BLaER1 treated with 17β-estradiol and CSF1 and Interleukin-3, amounts not matched to agents 10 nM and 100 nM (cell line): Measurements from ENCODE around the gene PKP3.

Source experiments
- H3K27ac ChIP-seq, 11 experiments: shearing (Covaris generic); formaldehyde crosslinking; 2 replicates each; pipeline ENCODE4 v1.8.1; 2022
- H3K27me3 ChIP-seq, 11 experiments: shearing (Covaris generic); formaldehyde crosslinking; 2 replicates each; pipeline ENCODE4 v1.8.1; 2022
- H3K36me3 ChIP-seq, 11 experiments: shearing (Covaris generic); formaldehyde crosslinking; 2 replicates each; pipeline ENCODE4 v1.8.1; 2022
- H3K4me1 ChIP-seq, 10 experiments: shearing (Covaris generic); formaldehyde crosslinking; 2 replicates each; pipeline ENCODE4 v1.8.1; 2022
- H3K4me2 ChIP-seq, 11 experiments: shearing (Covaris generic); formaldehyde crosslinking; 2 replicates each; pipeline ENCODE4 v1.8.1; 2022
- H3K4me3 ChIP-seq, 10 experiments: shearing (Covaris generic); formaldehyde crosslinking; 2 replicates each; pipeline ENCODE4 v1.8.1; 2022
- H3K9ac ChIP-seq, 11 experiments: shearing (Covaris generic); formaldehyde crosslinking; 2 replicates each; pipeline ENCODE4 v1.8.1; 2022
- H3K9me3 ChIP-seq, 11 experiments: shearing (Covaris generic); formaldehyde crosslinking; replicated peaks in 1 of 11; 2 replicates each; pipeline ENCODE4 v1.8.1; 2022
- H4K20me1 ChIP-seq, 11 experiments: shearing (Covaris generic); formaldehyde crosslinking; 2 replicates each; pipeline ENCODE4 v1.8.1; 2022
- Cebpa-rat ChIP-seq, 11 experiments: shearing (Covaris generic); IDR thresholded peaks; 2 replicates each; pipeline ENCODE4 v1.8.1; 2022

Gene PKP3

DNA sequence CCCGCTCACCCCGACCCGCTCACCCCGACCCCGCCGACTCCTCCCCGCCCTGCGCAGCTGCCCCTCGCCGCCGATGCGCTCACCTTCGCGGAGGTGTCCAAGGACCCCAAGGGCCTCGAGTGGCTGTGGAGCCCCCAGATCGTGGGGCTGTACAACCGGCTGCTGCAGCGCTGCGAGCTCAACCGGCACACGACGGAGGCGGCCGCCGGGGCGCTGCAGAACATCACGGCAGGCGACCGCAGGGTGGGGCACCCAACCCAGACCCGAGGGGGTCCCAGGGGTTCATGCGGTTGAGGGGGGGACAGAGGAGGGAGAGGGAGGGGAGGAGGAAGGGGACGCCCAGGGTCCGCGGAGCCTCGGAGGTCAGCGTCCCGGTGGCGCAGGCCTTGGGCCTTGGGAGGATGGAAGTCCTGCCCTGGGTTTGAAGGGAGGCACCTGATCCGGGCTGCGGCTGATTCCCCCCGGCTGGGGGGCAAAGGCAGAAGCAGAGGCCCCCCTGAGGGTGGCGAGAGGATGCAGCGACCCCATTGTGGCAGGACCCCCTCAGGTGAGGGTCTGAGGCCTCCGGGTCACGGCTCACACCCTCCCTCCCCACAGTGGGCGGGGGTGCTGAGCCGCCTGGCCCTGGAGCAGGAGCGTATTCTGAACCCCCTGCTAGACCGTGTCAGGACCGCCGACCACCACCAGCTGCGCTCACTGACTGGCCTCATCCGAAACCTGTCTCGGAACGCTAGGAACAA is 9.2 kb downstream of the PKP3 start:
- Histone ChIP-seq H3K27me3 (peaks cover 14 to 25% (median 17%) of the 10 kb centered on the region in 11 experiments), H3K4me2 (no peak overlapping the region), H3K9ac (no peak overlapping the region), H3K4me3 (no peak overlapping the region), H3K9me3 (peaks cover 0 to 11% (median 7%) of the 10 kb centered on the region in 11 experiments; a peak in 13 of 22 replicates), H3K27ac (no peak overlapping the region), H3K36me3 (no peaks in the 10 kb centered on the region), H3K4me1 (peaks cover 16 to 38% (median 23%) of the 10 kb centered on the region in 10 experiments), H4K20me1 (peaks cover 0 to 11% (median 0%) of the 10 kb centered on the region in 11 experiments; a peak in 4 of 22 replicates)
- TF ChIP-seq Cebpa-rat (IDR thresholded peaks at IDR 0.05), result no peak

DNA sequence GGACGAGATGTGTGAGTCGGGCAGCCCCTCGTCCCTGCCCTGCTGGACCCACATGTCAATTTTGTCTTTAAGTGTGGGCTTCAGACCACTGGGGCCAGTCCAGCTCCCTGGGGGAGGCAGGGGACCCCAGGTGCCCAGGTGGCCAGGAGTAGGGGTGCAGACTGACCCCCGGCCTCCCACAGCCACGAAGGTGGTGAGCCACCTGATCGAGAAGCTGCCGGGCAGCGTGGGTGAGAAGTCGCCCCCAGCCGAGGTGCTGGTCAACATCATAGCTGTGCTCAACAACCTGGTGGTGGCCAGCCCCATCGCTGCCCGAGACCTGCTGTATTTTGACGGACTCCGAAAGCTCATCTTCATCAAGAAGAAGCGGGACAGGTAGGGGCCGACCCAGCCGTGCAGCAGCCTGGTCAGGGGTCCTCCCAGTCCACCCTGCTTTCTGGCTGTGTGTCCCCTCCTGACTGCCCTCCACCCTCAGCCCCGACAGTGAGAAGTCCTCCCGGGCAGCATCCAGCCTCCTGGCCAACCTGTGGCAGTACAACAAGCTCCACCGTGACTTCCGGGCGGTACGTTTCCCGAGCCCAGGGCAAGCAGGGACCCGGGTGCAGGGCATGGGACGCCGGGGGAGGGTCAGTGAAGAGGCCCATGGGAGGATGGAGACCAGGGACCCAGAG is 9.9 kb downstream of the PKP3 start:
- Histone ChIP-seq H3K4me2 (no peak overlapping the region), H3K36me3 (no peaks in the 10 kb centered on the region), H3K27me3 (peaks cover 12 to 22% (median 14%) of the 10 kb centered on the region in 11 experiments), H3K4me1 (peaks cover 16 to 45% (median 29%) of the 10 kb centered on the region in 10 experiments), H3K27ac (no peak overlapping the region), H4K20me1 (peaks cover 0 to 12% (median 0%) of the 10 kb centered on the region in 11 experiments; a peak in 4 of 22 replicates), H3K9ac (no peak overlapping the region), H3K4me3 (no peak overlapping the region), H3K9me3 (peaks cover 0 to 11% (median 7%) of the 10 kb centered on the region in 11 experiments; a peak in 13 of 22 replicates)
- TF ChIP-seq Cebpa-rat (IDR thresholded peaks at IDR 0.05), result no peak

DNA sequence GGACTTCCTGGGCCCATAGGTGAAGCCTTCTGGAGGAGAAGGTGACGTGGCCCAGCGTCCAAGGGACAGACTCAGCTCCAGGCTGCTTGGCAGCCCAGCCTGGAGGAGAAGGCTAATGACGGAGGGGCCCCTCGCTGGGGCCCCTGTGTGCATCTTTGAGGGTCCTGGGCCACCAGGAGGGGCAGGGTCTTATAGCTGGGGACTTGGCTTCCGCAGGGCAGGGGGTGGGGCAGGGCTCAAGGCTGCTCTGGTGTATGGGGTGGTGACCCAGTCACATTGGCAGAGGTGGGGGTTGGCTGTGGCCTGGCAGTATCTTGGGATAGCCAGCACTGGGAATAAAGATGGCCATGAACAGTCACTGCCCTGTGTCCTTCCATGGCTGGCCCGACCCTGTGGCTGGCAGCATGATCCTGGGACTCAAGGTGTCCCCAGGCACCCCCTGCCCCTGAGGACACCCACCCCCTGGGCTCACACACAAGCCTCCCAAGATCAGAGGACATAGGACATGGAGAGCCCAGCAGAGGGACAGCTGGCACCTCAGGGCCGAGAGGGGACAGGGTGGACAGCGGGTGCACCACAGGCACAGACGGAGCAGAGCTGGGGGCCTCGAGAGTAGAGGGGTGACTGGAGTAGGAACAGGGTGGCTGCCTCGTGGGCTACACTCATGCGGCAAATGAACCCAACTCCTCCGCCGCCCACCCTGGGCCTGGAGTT is 10.7 kb downstream of the PKP3 start:
- peak overlapping the region in 2 of 11 experiments; percentile 96 to 98; a peak in 4 of 22 replicates for H3K4me2 ChIP-seq
- peaks cover 0 to 8% (median 7%) of the 10 kb centered on the region in 11 experiments; a peak in 13 of 22 replicates for H3K9me3 ChIP-seq
- H3K4me1 ChIP-seq, result peaks cover 16 to 50% (median 37%) of the 10 kb centered on the region in 10 experiments
- H3K4me3 ChIP-seq, result no peak overlapping the region
- H3K36me3 ChIP-seq, result no peaks in the 10 kb centered on the region
- no peak for TF ChIP-seq Cebpa-rat (IDR thresholded peaks at IDR 0.05)
- H3K27ac ChIP-seq, result peak overlapping the region in 1 of 11 experiments; percentile 17; a peak in 1 of 22 replicates
- H4K20me1 ChIP-seq, result peaks cover 0 to 21% (median 0%) of the 10 kb centered on the region in 11 experiments; a peak in 4 of 22 replicates
- H3K27me3 ChIP-seq, result peaks cover 8 to 16% (median 9%) of the 10 kb centered on the region in 11 experiments
- peak overlapping the region in 2 of 11 experiments; percentile 7 to 11; a peak in 2 of 22 replicates for H3K9ac ChIP-seq

DNA sequence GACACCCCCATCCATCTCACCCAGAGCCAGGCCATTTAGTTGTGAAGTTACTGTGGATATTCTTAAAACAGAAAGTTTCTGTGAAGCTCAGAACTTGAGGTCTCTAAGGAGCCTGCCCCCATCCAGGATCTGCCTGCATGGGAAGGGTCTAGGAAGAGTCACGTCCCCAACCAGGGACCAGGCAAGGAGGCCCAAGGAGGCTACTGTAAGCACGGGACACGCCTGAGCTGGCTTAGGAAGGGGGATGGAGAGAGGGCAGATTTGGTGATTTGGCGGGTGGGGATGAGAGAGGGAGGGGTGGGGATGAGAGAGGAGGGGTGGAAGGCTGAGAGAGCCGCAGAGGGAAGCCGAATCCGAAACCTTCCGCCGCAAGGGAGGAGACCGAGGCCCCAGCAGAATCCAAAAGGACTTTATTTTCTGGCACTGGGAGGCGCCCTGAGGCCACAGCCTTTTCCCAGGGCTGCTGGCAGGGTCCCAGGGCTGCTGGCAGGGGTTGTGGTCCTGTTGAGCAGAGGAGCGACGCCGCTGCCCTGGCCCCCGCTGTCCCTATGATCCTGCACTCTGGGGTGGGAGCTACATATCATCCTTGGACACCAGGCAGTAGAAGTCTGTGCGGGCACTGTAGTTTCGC is 11.4 kb downstream of the PKP3 start:
- peaks cover 16 to 51% (median 42%) of the 10 kb centered on the region in 10 experiments for H3K4me1 ChIP-seq
- peak overlapping the region; percentile 92 to 100 (median 98) for H3K4me2 ChIP-seq

DNA sequence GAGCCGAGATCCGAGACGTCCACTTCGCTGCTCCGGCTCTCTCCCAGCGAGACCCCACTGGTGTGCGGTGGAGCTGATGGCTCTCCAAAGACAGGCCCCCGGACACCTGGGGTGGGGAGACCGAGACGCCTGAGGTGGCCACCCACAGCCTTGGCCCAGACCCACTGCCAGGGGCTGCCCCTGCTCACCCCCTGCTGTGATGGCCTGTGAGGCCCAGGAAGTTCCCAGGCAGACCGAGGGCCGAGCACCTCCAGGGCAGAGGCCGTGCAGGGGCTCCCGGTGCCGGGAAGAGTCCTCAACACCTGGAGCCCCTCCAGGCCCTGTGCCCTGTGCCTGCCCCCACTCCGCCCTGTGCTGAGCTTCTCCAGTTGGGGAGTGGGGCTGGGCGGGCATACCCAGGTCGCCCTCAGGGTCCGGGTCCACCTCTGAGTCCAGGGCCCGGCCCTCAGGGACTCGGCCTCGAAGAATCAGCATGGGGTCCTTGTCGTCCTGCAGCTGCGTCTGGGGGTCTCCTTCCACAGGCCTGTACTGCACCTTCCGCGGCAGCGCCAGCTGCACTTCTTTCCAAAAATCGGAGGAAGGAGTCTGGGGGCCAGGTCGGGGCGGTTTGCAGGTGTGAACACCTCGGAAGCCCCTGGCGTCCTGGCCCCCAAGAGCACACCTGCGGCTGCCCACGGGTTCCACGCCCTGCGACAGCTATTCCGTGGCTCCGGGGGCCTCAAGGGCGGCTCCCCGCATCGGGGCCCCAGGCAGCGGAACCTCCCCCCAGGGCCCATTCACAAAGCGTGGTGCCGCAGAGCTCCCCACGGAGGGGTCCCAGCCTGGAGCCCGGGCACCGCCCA is 12.2 kb downstream of the PKP3 start:
- Histone ChIP-seq H3K27me3 (peaks cover 0 to 8% (median 0%) of the 10 kb centered on the region in 11 experiments; a peak in 2 of 22 replicates), H3K9me3 (no peaks in the 10 kb centered on the region), H3K9ac (peak overlapping the region; percentile 63 to 83 (median 79)), H3K4me2 (peak overlapping the region; percentile 92 to 100 (median 98)), H3K36me3 (no peaks in the 10 kb centered on the region), H4K20me1 (peaks cover 0 to 25% (median 0%) of the 10 kb centered on the region in 11 experiments; a peak in 4 of 22 replicates), H3K4me1 (peaks cover 16 to 51% (median 42%) of the 10 kb centered on the region in 10 experiments), H3K4me3 (peak overlapping the region; percentile 54 to 80 (median 64)), H3K27ac (peak overlapping the region; percentile 35 to 87 (median 80); a peak in 21 of 22 replicates)
- no peak for TF ChIP-seq Cebpa-rat (IDR thresholded peaks at IDR 0.05)

More for the DNA sequence above, 11.4 kb downstream of the PKP3 start:
- Histone ChIP-seq H3K27ac (peak overlapping the region in 8 of 11 experiments; percentile 77 to 87 (median 84); a peak in 10 of 22 replicates), H3K9ac (peak overlapping the region; percentile 63 to 83 (median 79); a peak in 17 of 22 replicates), H3K36me3 (no peaks in the 10 kb centered on the region), H3K9me3 (peaks cover 0 to under 1% (median 0%) of the 10 kb centered on the region in 11 experiments; a peak in 6 of 22 replicates), H3K27me3 (peaks cover under 1 to 9% (median 1%) of the 10 kb centered on the region in 11 experiments), H4K20me1 (peaks cover 0 to 25% (median 0%) of the 10 kb centered on the region in 11 experiments; a peak in 4 of 22 replicates), H3K4me3 (peak overlapping the region in 3 of 10 experiments; percentile 65 to 80 (median 76); a peak in 4 of 20 replicates)
- TF ChIP-seq Cebpa-rat (IDR thresholded peaks at IDR 0.05), result no peak

DNA sequence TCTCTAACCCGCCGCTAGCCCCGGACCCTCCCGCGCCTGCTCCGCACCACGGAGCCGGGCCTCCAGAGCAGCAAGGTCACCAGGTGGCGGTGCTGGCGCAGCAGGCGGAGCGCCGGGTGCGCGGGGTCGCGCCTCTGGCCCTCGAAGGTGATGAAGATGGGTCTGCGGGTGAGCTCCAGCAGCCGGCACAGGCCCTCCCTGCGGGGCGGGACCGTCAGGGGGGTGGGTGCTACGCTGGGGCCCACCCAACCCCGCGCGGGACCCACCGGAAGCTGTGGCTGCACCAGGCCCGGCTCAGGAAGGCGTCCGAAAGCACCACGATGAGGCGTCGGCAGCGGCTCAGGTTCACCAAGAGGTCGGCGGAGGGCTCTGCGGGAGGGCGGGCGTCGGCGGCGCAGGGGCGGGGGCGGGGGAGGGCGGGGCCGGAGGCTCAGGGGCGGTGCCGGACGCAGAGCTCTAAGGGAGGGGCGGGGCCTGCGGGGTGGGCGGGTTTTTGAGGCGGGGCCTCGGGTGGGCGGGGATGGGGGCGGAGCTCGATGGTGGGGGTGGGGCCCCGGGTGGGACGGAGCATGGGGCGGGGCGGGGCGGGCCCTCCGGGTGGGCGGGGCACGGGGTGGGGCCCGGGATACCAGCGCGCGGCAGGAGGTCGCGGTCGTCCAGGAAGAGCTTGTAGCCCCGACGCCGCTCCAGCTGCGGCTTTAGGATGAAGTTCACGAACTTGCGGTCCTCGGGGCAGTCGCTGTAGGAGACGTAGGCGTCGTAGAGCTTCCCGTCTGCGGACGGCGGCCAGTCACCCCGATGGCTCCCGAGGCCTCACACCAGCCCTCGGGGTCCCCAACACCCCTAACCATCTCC is 13.0 kb downstream of the PKP3 start:
- peaks cover 0 to 8% (median 0%) of the 10 kb centered on the region in 11 experiments; a peak in 2 of 22 replicates for H3K27me3 ChIP-seq
- peaks cover 0 to 25% (median 0%) of the 10 kb centered on the region in 11 experiments; a peak in 4 of 22 replicates for H4K20me1 ChIP-seq
- H3K36me3 ChIP-seq, result no peaks in the 10 kb centered on the region
- no peaks in the 10 kb centered on the region for H3K9me3 ChIP-seq
- peak overlapping the region; percentile 63 to 83 (median 79) for H3K9ac ChIP-seq
- peak overlapping the region; percentile 35 to 87 (median 80); a peak in 21 of 22 replicates for H3K27ac ChIP-seq
- peak overlapping the region; percentile 92 to 100 (median 98) for H3K4me2 ChIP-seq
- H3K4me1 ChIP-seq, result peaks cover 16 to 51% (median 42%) of the 10 kb centered on the region in 10 experiments
- TF ChIP-seq Cebpa-rat (IDR thresholded peaks at IDR 0.05), result no peak
- H3K4me3 ChIP-seq, result peak overlapping the region; percentile 54 to 80 (median 64)
